GM23248 (cell line): Measurements from ENCODE around the gene ARSJ.

ENCODE experiments used
- EZH2 ChIP-seq: fragments of 200-600 bp; sonication (generic); IDR thresholded peaks from 2 replicates; pipeline ENCODE4 v1.6.1; 2018; ENCODE audit warnings: antibody characterized with exemption, mild to moderate bottlenecking; ENCODE audit not compliant: insufficient read depth, poor library complexity, severe bottlenecking
- EZH2phosphoT487 ChIP-seq: fragments of 200-600 bp; sonication (generic); IDR thresholded peaks from 2 replicates; pipeline ENCODE4 v1.6.1; 2018; ENCODE audit warnings: antibody characterized with exemption, moderate library complexity, mild to moderate bottlenecking, low read depth; ENCODE audit not compliant: insufficient read depth

- no peak for TF ChIP-seq EZH2
- TF ChIP-seq EZH2phosphoT487 = 0 out of 2 replicates have a peak, but pooled peaks have one; percentile 28
Observed at GRCh38 chr4:114015444-114015899, 36.0 kb upstream of the ARSJ start.
